Superior temporal gyrus (tissue), 1 donor: ENCODE measurements around the gene ARMC2.
"Not testable (repeated sequence)": the region's sequence is repeated elsewhere in the genome, so short reads cannot be mapped to it uniquely, and the experiment has no call there.

Experiments used
- DNase-seq: peaks from one replicate; pipeline ENCODE4 v3.0.0-alpha.2; 2016; ENCODE audit errors: extremely low spot score

ARMC2 gene

GRCh38 chr6:108835218-108835850 lies 12.9 kb upstream of the ARMC2 start:
- peak; percentile 92 for DNase-seq

GRCh38 chr6:108836061-108836460 lies 12.2 kb upstream of the ARMC2 start:
- no peak for DNase-seq

GRCh38 chr6:108837236-108837971 lies 10.8 kb upstream of the ARMC2 start:
- no peak for DNase-seq

GRCh38 chr6:108838101-108838717 lies 10.0 kb upstream of the ARMC2 start:
- no peak for DNase-seq

- no peak for DNase-seq
These were observed 9.1 kb upstream of the ARMC2 start for GRCh38 chr6:108839083-108839642.

GRCh38 chr6:108840919-108841318 lies 7.3 kb upstream of the ARMC2 start:
- no peak for DNase-seq

- DNase-seq: no peak
These were observed 6.8 kb upstream of the ARMC2 start for GRCh38 chr6:108841377-108841855.

GRCh38 chr6:108844135-108844534 lies 4.1 kb upstream of the ARMC2 start:
- no peak for DNase-seq

GRCh38 chr6:108845145-108845544 lies 3.1 kb upstream of the ARMC2 start:
- no peak for DNase-seq

- DNase-seq: no peak
These were observed 2.1 kb upstream of the ARMC2 start for GRCh38 chr6:108846101-108846500.

- DNase-seq: no peak
These were observed 1.6 kb upstream of the ARMC2 start for GRCh38 chr6:108846628-108847027.

GRCh38 chr6:108847738-108848115 lies 495 bp upstream of the ARMC2 start:
- no peak for DNase-seq

GRCh38 chr6:108850669-108851465 lies 2.6 kb downstream of the ARMC2 start:
- DNase-seq: no peak

GRCh38 chr6:108851756-108852155 lies 3.5 kb downstream of the ARMC2 start:
- no peak for DNase-seq

- no peak for DNase-seq
These were observed 4.9 kb downstream of the ARMC2 start for GRCh38 chr6:108853077-108853476.

GRCh38 chr6:108862479-108863191 lies 14.4 kb downstream of the ARMC2 start:
- DNase-seq: no peak

- not testable (repeated sequence) for DNase-seq
These were observed 17.6 kb downstream of the ARMC2 start for GRCh38 chr6:108865751-108866286.

GRCh38 chr6:108866798-108867197 lies 18.6 kb downstream of the ARMC2 start:
- no peak for DNase-seq

GRCh38 chr6:108868647-108869046 lies 20.4 kb downstream of the ARMC2 start:
- DNase-seq: no peak

- no peak for DNase-seq
These were observed 21.7 kb downstream of the ARMC2 start for GRCh38 chr6:108869876-108870275.

- DNase-seq: no peak
These were observed 22.1 kb downstream of the ARMC2 start for GRCh38 chr6:108870357-108870756.
